ENCODE results near the gene BACH1. TPM values are rescaled to one million over a fixed set of nuclear protein-coding genes. Genes with fewer than 3 reads are reported as not detected.

The BACH1 gene
- total and polyA plus RNA-seq, 7 donors: 9.8 to 115 (median 48.3) TPM

GRCh38 chr21:29308456-29308783 is 9.7 kb downstream of the BACH1 start:
- ATAC-seq (no peak), DNase-seq (no peak)
- TF ChIP-seq CTCF (IDR thresholded peaks at IDR 0.05): no peak
- no peak overlapping the region for H3K4me3 ChIP-seq
- H3K27me3 ChIP-seq (ENCODE audit: insufficient read depth in 3 of 3, low read length in 2 of 3): no peaks in the 10 kb centered on the region
- intact Hi-C loops (cut with DNase I): loop anchor here in 1 of 2 donors (5.0 kb wide), 1 partner anchor 206 kb away; no protein-coding TSS in a partner anchor
- 95 to 98% (median 97%) methylated on average over 2 of the region's 2 CpGs for WGBS, 3 donors
- H3K4me1 ChIP-seq: peaks cover 87% of the 10 kb centered on the region
- no peaks in the 10 kb centered on the region for H3K36me3 ChIP-seq (ENCODE audit: insufficient read depth in 1 of 2, low read depth in 1 of 2)
- no peak overlapping the region for H3K27ac ChIP-seq
- H3K9me3 ChIP-seq: no peaks in the 10 kb centered on the region

GRCh38 chr21:29309703-29310102 is 11.0 kb downstream of the BACH1 start:
- intact Hi-C loops (cut with DNase I): loop anchor here in 1 of 2 donors (5.0 kb wide), 1 partner anchor 207 kb away; no protein-coding TSS in a partner anchor
- ATAC-seq (no peak), DNase-seq (no peak)
- H3K4me1 ChIP-seq: peaks cover 87% of the 10 kb centered on the region
- H3K27ac ChIP-seq: no peak overlapping the region
- WGBS, 3 donors: 77 to 88% (median 82%) methylated on average over 2 of the region's 2 CpGs
- no peak for TF ChIP-seq CTCF (IDR thresholded peaks at IDR 0.05)
- no peaks in the 10 kb centered on the region for H3K27me3 ChIP-seq (ENCODE audit: insufficient read depth in 3 of 3, low read length in 2 of 3)
- H3K4me3 ChIP-seq: no peak overlapping the region
- H3K9me3 ChIP-seq: no peaks in the 10 kb centered on the region
- no peaks in the 10 kb centered on the region for H3K36me3 ChIP-seq (ENCODE audit: insufficient read depth in 1 of 2, low read depth in 1 of 2)

- Histone ChIP-seq H3K4me3 (no peak overlapping the region), H3K9me3 (no peaks in the 10 kb centered on the region), H3K27me3 (ENCODE audit: insufficient read depth in 3 of 3, low read length in 2 of 3) (no peaks in the 10 kb centered on the region), H3K4me1 (peaks cover 87% of the 10 kb centered on the region), H3K36me3 (ENCODE audit: insufficient read depth in 1 of 2, low read depth in 1 of 2) (no peaks in the 10 kb centered on the region), H3K27ac (no peak overlapping the region)
- WGBS, 3 donors: 95 to 98% (median 95%) methylated on average over 2 of the region's 2 CpGs
- intact Hi-C loops (cut with DNase I): no loop called here
- TF ChIP-seq CTCF (IDR thresholded peaks at IDR 0.05): no peak
- DNase-seq: no peak
- ATAC-seq: no peak
These were observed 13.1 kb downstream of the BACH1 start for GRCh38 chr21:29311802-29312201.

- Histone ChIP-seq H3K9me3 (no peaks in the 10 kb centered on the region), H3K4me3 (no peak overlapping the region), H3K27ac (no peak overlapping the region), H3K4me1 (peaks cover 87% of the 10 kb centered on the region), H3K36me3 (ENCODE audit: insufficient read depth in 1 of 2, low read depth in 1 of 2) (no peaks in the 10 kb centered on the region), H3K27me3 (ENCODE audit: insufficient read depth in 3 of 3, low read length in 2 of 3) (no peaks in the 10 kb centered on the region)
- DNase-seq (no peak), ATAC-seq (no peak)
- 70 to 92% (median 70%) methylated on average over 7 of the region's 7 CpGs for WGBS, 3 donors
- intact Hi-C loops (cut with DNase I): no loop called here
- no peak for TF ChIP-seq CTCF (IDR thresholded peaks at IDR 0.05)
These were observed 14.3 kb downstream of the BACH1 start for GRCh38 chr21:29312981-29313380.

GRCh38 chr21:29313662-29314408 is 15.1 kb downstream of the BACH1 start:
- H3K9me3 ChIP-seq: no peaks in the 10 kb centered on the region
- TF ChIP-seq CTCF (IDR thresholded peaks at IDR 0.05): no peak
- H3K27ac ChIP-seq: no peak overlapping the region
- peaks cover 85% of the 10 kb centered on the region for H3K4me1 ChIP-seq
- DNase-seq: no peak
- intact Hi-C loops (cut with DNase I): no loop called here
- WGBS, 3 donors: 96 to 98% (median 97%) methylated on average over 2 of the region's 2 CpGs
- peak overlapping the region; percentile 10 for H3K4me3 ChIP-seq
- no peaks in the 10 kb centered on the region for H3K36me3 ChIP-seq (ENCODE audit: insufficient read depth in 1 of 2, low read depth in 1 of 2)
- ATAC-seq: no peak
- H3K27me3 ChIP-seq (ENCODE audit: insufficient read depth in 3 of 3, low read length in 2 of 3): no peaks in the 10 kb centered on the region
